ENCODE measurements around the gene ACTN2.
A peak's percentile ranks its signal among the peaks of the same experiment; 100 is the strongest.

ACTN2 gene

GRCh38 chr1:236753964-236754363 is 67.7 kb downstream of the ACTN2 start:
- H3K27me3 ChIP-seq (ENCODE audit: insufficient read depth, poor library complexity, severe bottlenecking) = no peaks in the 10 kb centered on the region
- no peaks in the 10 kb centered on the region for H3K4me1 ChIP-seq (ENCODE audit: insufficient read depth, poor library complexity, severe bottlenecking)
- ATAC-seq (ENCODE audit: low read depth) = no peak
- no peak overlapping the region for H3K4me3 ChIP-seq (ENCODE audit: severe bottlenecking)
- DNase-seq (ENCODE audit: low spot score) = no peak
- no peak for TF ChIP-seq CTCF (IDR thresholded peaks at IDR 0.05; ENCODE audit: poor library complexity, severe bottlenecking)
- no peak overlapping the region for H3K27ac ChIP-seq (ENCODE audit: poor library complexity, severe bottlenecking)
- H3K36me3 ChIP-seq (ENCODE audit: low read depth) = no peaks in the 10 kb centered on the region
- H3K9me3 ChIP-seq (ENCODE audit: severe bottlenecking) = no peaks in the 10 kb centered on the region

GRCh38 chr1:236754525-236755210 is 68.4 kb downstream of the ACTN2 start:
- no peak for ATAC-seq (ENCODE audit: low read depth)
- H3K4me3 ChIP-seq (ENCODE audit: severe bottlenecking) = no peak overlapping the region
- no peaks in the 10 kb centered on the region for H3K36me3 ChIP-seq (ENCODE audit: low read depth)
- no peaks in the 10 kb centered on the region for H3K4me1 ChIP-seq (ENCODE audit: insufficient read depth, poor library complexity, severe bottlenecking)
- no peak overlapping the region for H3K27ac ChIP-seq (ENCODE audit: poor library complexity, severe bottlenecking)
- no peaks in the 10 kb centered on the region for H3K27me3 ChIP-seq (ENCODE audit: insufficient read depth, poor library complexity, severe bottlenecking)
- H3K9me3 ChIP-seq (ENCODE audit: severe bottlenecking) = no peaks in the 10 kb centered on the region
- no peak for TF ChIP-seq CTCF (IDR thresholded peaks at IDR 0.05; ENCODE audit: poor library complexity, severe bottlenecking)
- DNase-seq (ENCODE audit: low spot score) = no peak

- TF ChIP-seq CTCF (IDR thresholded peaks at IDR 0.05; ENCODE audit: poor library complexity, severe bottlenecking) = no peak
- ATAC-seq (ENCODE audit: low read depth) (no peak), DNase-seq (ENCODE audit: low spot score) (no peak)
- Histone ChIP-seq H3K27me3 (ENCODE audit: insufficient read depth, poor library complexity, severe bottlenecking) (no peaks in the 10 kb centered on the region), H3K27ac (ENCODE audit: poor library complexity, severe bottlenecking) (no peak overlapping the region), H3K36me3 (ENCODE audit: low read depth) (no peaks in the 10 kb centered on the region), H3K4me1 (ENCODE audit: insufficient read depth, poor library complexity, severe bottlenecking) (no peaks in the 10 kb centered on the region), H3K4me3 (ENCODE audit: severe bottlenecking) (no peak overlapping the region), H3K9me3 (ENCODE audit: severe bottlenecking) (no peaks in the 10 kb centered on the region)
Observed at GRCh38 chr1:236757640-236758039, 71.3 kb downstream of the ACTN2 start.

- DNase-seq (ENCODE audit: low spot score) (no peak), ATAC-seq (ENCODE audit: low read depth) (no peak)
- no peaks in the 10 kb centered on the region for H3K9me3 ChIP-seq (ENCODE audit: severe bottlenecking)
- peak; percentile 55 for TF ChIP-seq CTCF (IDR thresholded peaks at IDR 0.05; ENCODE audit: poor library complexity, severe bottlenecking)
- H3K27ac ChIP-seq (ENCODE audit: poor library complexity, severe bottlenecking) = no peak overlapping the region
- H3K27me3 ChIP-seq (ENCODE audit: insufficient read depth, poor library complexity, severe bottlenecking) = no peaks in the 10 kb centered on the region
- H3K4me1 ChIP-seq (ENCODE audit: insufficient read depth, poor library complexity, severe bottlenecking) = no peaks in the 10 kb centered on the region
- no peak overlapping the region for H3K4me3 ChIP-seq (ENCODE audit: severe bottlenecking)
- no peaks in the 10 kb centered on the region for H3K36me3 ChIP-seq (ENCODE audit: low read depth)
Observed at GRCh38 chr1:236759252-236759859, 73.1 kb downstream of the ACTN2 start.

GRCh38 chr1:236760480-236760879 is 74.2 kb downstream of the ACTN2 start:
- ATAC-seq (ENCODE audit: low read depth) = no peak
- TF ChIP-seq CTCF (IDR thresholded peaks at IDR 0.05; ENCODE audit: poor library complexity, severe bottlenecking) = no peak
- DNase-seq (ENCODE audit: low spot score) = no peak
- Histone ChIP-seq H3K4me3 (ENCODE audit: severe bottlenecking) (no peak overlapping the region), H3K27ac (ENCODE audit: poor library complexity, severe bottlenecking) (no peak overlapping the region), H3K27me3 (ENCODE audit: insufficient read depth, poor library complexity, severe bottlenecking) (no peaks in the 10 kb centered on the region), H3K4me1 (ENCODE audit: insufficient read depth, poor library complexity, severe bottlenecking) (no peaks in the 10 kb centered on the region), H3K9me3 (ENCODE audit: severe bottlenecking) (no peaks in the 10 kb centered on the region), H3K36me3 (ENCODE audit: low read depth) (no peaks in the 10 kb centered on the region)

All from RWPE2 (cell line).